ENCODE results near the gene PRR19. TPM values are rescaled to one million over a fixed set of nuclear protein-coding genes. Genes with fewer than 3 reads are reported as not detected.
A peak's percentile ranks its signal among the peaks of the same experiment; 100 is the strongest.

Gene PRR19
- total RNA-seq, 1 donor from 2014 or later: 0.71 TPM

DNA sequence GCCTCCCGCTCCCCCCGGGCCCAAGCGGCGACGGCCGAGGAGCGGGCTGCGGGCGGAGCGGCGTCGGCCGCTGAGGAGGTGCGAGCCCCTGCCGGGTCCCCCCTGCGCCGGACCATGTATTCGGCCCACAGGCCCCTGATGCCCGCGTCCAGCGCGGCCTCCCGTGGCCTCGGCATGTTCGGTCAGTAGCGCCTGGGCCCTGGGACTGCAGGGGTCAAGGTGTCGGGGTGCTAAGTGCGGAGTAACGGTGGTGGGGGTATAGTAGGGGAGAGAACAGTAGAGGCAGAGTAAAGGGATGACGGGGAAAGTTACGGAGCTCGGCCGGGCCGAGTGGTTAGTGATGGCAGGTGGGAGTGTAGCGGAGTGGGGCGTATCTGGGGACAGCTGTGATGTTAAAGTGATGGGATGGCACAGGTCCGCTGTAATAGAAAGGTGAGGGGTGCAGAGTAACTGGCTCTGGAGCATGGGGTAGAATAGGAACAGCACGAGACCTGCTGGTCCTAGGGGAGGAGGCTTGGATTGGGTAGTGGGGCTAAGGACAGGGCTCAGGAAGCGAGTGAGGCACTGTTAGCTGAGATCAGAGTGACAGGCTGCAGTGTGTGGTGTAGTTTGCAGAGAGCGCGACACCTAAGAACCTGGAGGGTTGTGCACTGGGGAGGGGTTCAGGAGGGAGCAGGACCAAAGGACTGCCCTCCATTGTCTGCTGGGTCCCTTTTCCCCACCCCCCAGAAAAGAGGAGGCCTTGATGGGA, 17.2 kb upstream of the PRR19 start:
- Histone ChIP-seq H3K4me3 (peak overlapping the region; percentile 68), H3K9me3 (no peaks in the 10 kb centered on the region), H3K27me3 (ENCODE audit: low read depth) (no peaks in the 10 kb centered on the region), H3K27ac (peak overlapping the region; percentile 58), H3K4me1 (peaks cover 49% of the 10 kb centered on the region), H3K36me3 (peaks cover 31% of the 10 kb centered on the region)
- TF ChIP-seq, protein P1, sequence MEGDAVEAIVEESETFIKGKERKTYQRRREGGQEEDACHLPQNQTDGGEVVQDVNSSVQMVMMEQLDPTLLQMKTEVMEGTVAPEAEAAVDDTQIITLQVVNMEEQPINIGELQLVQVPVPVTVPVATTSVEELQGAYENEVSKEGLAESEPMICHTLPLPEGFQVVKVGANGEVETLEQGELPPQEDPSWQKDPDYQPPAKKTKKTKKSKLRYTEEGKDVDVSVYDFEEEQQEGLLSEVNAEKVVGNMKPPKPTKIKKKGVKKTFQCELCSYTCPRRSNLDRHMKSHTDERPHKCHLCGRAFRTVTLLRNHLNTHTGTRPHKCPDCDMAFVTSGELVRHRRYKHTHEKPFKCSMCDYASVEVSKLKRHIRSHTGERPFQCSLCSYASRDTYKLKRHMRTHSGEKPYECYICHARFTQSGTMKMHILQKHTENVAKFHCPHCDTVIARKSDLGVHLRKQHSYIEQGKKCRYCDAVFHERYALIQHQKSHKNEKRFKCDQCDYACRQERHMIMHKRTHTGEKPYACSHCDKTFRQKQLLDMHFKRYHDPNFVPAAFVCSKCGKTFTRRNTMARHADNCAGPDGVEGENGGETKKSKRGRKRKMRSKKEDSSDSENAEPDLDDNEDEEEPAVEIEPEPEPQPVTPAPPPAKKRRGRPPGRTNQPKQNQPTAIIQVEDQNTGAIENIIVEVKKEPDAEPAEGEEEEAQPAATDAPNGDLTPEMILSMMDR (IDR thresholded peaks at IDR 0.05): no peak
- no peak for ATAC-seq
- intact Hi-C loops (cut with DNase I): no loop called here
- DNase-seq: no peak

DNA sequence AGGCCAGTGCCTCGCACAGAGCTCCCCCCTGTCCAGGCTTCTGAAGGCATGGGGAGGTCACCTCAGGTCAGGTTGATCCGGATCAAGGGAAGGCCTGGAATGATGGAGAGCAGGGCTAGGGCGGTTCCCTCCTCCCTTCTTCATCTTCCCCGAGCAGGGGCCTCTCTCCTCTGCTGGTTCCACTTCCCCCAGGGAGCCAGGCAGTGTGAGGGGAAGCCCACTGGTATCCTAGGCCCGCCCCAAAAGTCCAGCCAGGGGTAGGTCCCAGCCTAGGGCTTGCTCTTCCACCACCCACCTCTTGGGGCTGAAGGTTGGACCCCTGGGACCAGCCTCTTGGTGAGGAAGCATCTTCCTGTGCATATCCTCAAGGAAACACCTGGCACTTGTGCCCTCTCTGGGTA, 16.4 kb upstream of the PRR19 start:
- intact Hi-C loops (cut with DNase I): no loop called here
- no peak for DNase-seq
- peak overlapping the region; percentile 58 for H3K27ac ChIP-seq

DNA sequence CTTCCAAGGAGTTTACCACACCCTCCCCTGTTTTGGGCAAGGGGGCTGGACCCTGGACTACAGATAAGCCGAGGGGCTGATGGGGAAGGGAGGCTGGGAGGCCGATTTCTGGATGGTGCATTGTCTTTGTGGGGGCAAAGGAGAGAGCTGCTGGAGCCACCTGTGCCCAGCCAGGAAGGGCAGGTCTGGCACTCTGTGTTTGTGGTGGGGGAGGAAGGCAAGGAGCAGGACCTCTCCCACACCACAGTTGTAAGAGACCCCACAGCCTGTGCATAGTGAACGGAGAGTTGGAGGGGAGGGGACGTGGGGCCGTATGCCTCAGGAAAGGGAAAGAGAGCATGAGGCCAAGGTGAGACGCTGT, 16.0 kb upstream of the PRR19 start:
- intact Hi-C loops (cut with DNase I): no loop called here
- peaks cover 43% of the 10 kb centered on the region for H3K36me3 ChIP-seq
- DNase-seq: no peak
- H3K4me1 ChIP-seq: peaks cover 47% of the 10 kb centered on the region
- H3K27ac ChIP-seq: peak overlapping the region; percentile 58
- peak overlapping the region; percentile 68 for H3K4me3 ChIP-seq
- TF ChIP-seq, protein P1 (IDR thresholded peaks at IDR 0.05): no peak
- ATAC-seq: no peak
- H3K27me3 ChIP-seq (ENCODE audit: low read depth): no peaks in the 10 kb centered on the region
- H3K9me3 ChIP-seq: no peaks in the 10 kb centered on the region

More for the DNA sequence above, 16.4 kb upstream of the PRR19 start:
- H3K4me1 ChIP-seq: peaks cover 48% of the 10 kb centered on the region
- TF ChIP-seq, protein P1 (IDR thresholded peaks at IDR 0.05): no peak
- peak overlapping the region; percentile 68 for H3K4me3 ChIP-seq
- ATAC-seq: no peak
- no peaks in the 10 kb centered on the region for H3K9me3 ChIP-seq
- peaks cover 39% of the 10 kb centered on the region for H3K36me3 ChIP-seq
- H3K27me3 ChIP-seq (ENCODE audit: low read depth): no peaks in the 10 kb centered on the region

DNA sequence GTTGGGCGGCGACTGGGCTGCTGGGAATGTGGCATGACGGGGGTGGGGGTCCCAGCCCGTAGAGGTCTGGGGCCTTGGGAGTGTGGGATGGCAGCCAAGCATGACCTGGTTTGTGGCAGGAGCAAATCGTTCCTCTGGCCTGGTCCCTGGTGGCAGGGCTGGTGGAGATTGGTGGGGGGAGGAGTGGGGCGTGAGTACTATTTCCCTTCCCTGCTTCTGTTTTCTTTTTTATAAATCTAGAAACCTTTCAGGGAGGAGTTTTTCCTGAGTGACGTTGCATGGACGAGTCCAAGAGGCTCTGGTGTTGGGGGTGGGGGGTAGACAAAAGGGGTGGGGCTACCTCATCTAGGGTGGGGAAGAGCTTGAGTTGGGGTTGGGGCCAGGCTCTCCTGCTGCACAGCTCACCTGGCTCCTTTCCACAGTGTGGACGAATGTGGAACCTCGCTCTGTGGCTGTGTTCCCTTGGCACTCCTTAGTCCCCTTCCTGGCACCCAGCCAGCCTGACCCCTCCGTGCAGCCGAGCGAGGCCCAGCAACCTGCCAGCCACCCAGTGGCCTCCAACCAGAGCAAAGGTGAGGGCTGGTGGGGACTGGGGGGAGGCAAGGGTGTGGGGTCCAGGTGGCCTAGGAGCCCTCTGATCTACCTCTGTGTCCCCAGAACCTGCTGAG, 15.4 kb upstream of the PRR19 start:
- no peak for ATAC-seq
- Histone ChIP-seq H3K36me3 (peaks cover 48% of the 10 kb centered on the region), H3K9me3 (no peaks in the 10 kb centered on the region), H3K4me1 (peaks cover 42% of the 10 kb centered on the region), H3K4me3 (peak overlapping the region; percentile 68), H3K27ac (peak overlapping the region; percentile 58), H3K27me3 (ENCODE audit: low read depth) (no peaks in the 10 kb centered on the region)
- TF ChIP-seq, protein P1 (IDR thresholded peaks at IDR 0.05): no peak
- no peak for DNase-seq
- intact Hi-C loops (cut with DNase I): no loop called here

DNA sequence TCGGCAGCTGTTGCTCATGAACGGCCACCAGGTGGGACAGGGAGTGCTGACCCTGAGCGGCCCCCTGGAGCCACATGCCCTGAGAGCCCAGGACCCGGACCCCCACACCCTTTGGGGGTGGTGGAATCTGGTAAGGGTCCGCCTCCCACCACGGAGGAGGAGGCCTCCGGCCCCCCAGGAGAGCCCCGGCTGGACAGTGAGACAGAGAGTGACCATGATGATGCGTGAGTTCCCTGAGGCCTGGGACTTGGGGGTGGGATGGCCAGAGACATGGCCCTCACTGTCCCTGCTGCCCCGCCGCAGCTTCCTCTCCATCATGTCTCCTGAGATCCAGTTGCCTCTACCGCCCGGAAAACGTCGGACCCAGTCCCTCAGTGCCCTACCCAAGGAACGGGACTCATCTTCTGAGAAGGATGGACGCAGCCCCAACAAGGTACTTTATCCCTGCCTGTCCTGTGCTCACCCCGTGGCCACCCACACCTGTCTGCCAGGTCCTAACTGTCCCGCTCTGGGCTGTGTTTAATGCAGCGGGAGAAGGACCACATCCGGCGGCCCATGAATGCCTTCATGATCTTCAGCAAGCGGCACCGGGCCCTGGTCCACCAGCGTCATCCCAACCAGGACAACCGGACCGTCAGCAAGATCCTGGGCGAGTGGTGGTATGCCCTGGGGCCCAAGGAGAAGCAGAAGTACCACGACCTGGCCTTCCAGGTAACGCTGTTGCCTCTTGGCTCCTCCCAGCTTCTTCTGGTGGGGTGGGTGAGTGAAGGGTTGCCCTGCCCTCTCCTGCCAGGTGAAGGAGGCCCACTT, 14.7 kb upstream of the PRR19 start:
- no peak for DNase-seq

More for the DNA sequence above, 14.7 kb upstream of the PRR19 start:
- Histone ChIP-seq H3K4me3 (no peak overlapping the region), H3K27me3 (ENCODE audit: low read depth) (no peaks in the 10 kb centered on the region), H3K36me3 (peaks cover 55% of the 10 kb centered on the region), H3K27ac (peak overlapping the region; percentile 24), H3K9me3 (no peaks in the 10 kb centered on the region), H3K4me1 (peaks cover 35% of the 10 kb centered on the region)
- TF ChIP-seq, protein P1 (IDR thresholded peaks at IDR 0.05): no peak
- intact Hi-C loops (cut with DNase I): no loop called here
- no peak for ATAC-seq
